Psoas muscle (tissue), 8 donors: ENCODE data around the gene IFFO2. TPM values are rescaled to one million over a fixed set of nuclear protein-coding genes. Genes with fewer than 3 reads are reported as not detected.
A peak's percentile ranks its signal among the peaks of the same experiment; 100 is the strongest.

ENCODE experiments used
- ATAC-seq, 4 donors: fragments of 200-7000 bp; cut with Tn5 transposase; one replicate each; pipeline ENCODE4 v1.9.1; 2020; ENCODE audit warnings: moderate library complexity in 3 of 4, mild to moderate bottlenecking in 2 of 4
- DNase-seq, 2 donors: peaks; one replicate each; pipeline ENCODE4 v3.0.0-alpha.2; 2020
- H3K27ac ChIP-seq: fragments of 200-600 bp; one replicate; pipeline ENCODE4 v1.8.0; 2022
- H3K27me3 ChIP-seq, 3 donors: fragments of 200-600 bp in 1 of 3; one replicate each; pipeline versions ENCODE4 v1.6.1 to v1.8.0; 2013 to 2022; ENCODE audit warnings: low read length in 2 of 3, mild to moderate bottlenecking in 2 of 3, moderate library complexity in 1 of 3; ENCODE audit not compliant: insufficient read depth in 3 of 3
- H3K36me3 ChIP-seq, 2 donors: fragments of 200-600 bp in 1 of 2; one replicate each; pipeline versions ENCODE4 v1.6.1 to v1.8.0; 2013 to 2022; ENCODE audit warnings: low read depth in 1 of 2, mild to moderate bottlenecking in 1 of 2, moderate library complexity in 1 of 2; ENCODE audit not compliant: insufficient read depth in 1 of 2
- H3K4me1 ChIP-seq: fragments of 200-600 bp; one replicate; pipeline ENCODE4 v1.8.0; 2022
- H3K4me3 ChIP-seq: fragments of 200-600 bp; one replicate; pipeline ENCODE4 v1.8.0; 2022; ENCODE audit warnings: mild to moderate bottlenecking
- H3K9me3 ChIP-seq: fragments of 200-600 bp; one replicate; pipeline ENCODE4 v1.8.0; 2022
- WGBS, 3 donors: extraction: QIAGEN DNeasy Blood & Tissue Kit; methylation state at CpG; one replicate each; pipeline versions ENCODE4 v1.1.6 to v1.1.7; 2013; 5-methylcytosine and 5-hydroxymethylcytosine counted together
- intact Hi-C, 2 donors: fragments of 100-400 bp; cut with DNase I; formaldehyde crosslinking; loops; one replicate each; pipeline versions ENCODE4 v1.11.0 to v1.14.2; 2022
- polyA plus RNA-seq, 3 donors: library from polyadenylated mRNA; stranded (reverse); fragments of 200-250 nt; gene quantifications; one replicate each; pipeline ENCODE4 v1.2.3, GENCODE V29; 2013
- total RNA-seq, 4 donors: library from RNA; stranded (reverse); fragmentation: NEBNext Ultra II Directional in 2 of 4; extraction: Animal tissue kit (Norgen Biotek cat#: 25700) in 2 of 4; gene quantifications; one replicate each; pipeline versions ENCODE4 v1.2.1 to v1.2.4, GENCODE V29; 2021 to 2023
- TF ChIP-seq, protein P1 (sequence below): fragments of 200-600 bp; IDR thresholded peaks from one replicate; pipeline ENCODE4 v1.8.0; 2022; ENCODE audit warnings: antibody characterized with exemption
- donor health status: healthy with polysubstance abuse.
- donor health status: DM: no; HTN: no; CAD: no; lungs with moderate emphysema.
- donor health status: Bipolar disorder and iron deficiency.
- donor health status: healthy.
- donor health status: DM: yes; HTN: yes; CAD: no.
- donor health status: DM: no; HTN: no; CAD: no.
- donor health status: DM: no; HTN: no; CAD: no.
- donor health status: DM: yes; HTN: yes; CAD: no.

IFFO2 gene
- total and polyA plus RNA-seq, 7 donors = 0.94 to 14.0 (median 3.7) TPM

DNA sequence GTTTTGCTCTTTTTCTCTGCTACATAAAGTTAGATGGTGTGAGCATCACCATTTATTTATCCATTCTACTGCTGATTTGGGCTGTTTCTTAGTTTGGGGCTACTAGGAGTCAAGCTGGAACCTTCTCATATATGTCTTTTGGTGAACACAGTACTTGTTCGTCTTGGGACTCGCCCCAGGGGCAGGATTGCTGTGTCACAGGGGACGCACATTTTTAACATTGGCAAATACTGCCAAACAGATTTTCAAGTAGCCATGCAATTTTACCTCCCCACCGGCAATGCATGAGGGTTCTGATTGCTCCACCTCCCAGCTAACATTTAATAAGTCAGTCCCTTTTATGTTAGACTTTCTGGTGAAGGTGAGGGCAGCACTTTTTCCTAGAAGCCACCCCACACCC is 7.5 kb upstream of the IFFO2 start:
- Histone ChIP-seq H3K4me1 (no peaks in the 10 kb centered on the region), H3K4me3 (no peak overlapping the region), H3K27me3 (no peaks in the 10 kb centered on the region), H3K36me3 (no peaks in the 10 kb centered on the region), H3K27ac (no peak overlapping the region), H3K9me3 (no peaks in the 10 kb centered on the region)
- TF ChIP-seq, protein P1, sequence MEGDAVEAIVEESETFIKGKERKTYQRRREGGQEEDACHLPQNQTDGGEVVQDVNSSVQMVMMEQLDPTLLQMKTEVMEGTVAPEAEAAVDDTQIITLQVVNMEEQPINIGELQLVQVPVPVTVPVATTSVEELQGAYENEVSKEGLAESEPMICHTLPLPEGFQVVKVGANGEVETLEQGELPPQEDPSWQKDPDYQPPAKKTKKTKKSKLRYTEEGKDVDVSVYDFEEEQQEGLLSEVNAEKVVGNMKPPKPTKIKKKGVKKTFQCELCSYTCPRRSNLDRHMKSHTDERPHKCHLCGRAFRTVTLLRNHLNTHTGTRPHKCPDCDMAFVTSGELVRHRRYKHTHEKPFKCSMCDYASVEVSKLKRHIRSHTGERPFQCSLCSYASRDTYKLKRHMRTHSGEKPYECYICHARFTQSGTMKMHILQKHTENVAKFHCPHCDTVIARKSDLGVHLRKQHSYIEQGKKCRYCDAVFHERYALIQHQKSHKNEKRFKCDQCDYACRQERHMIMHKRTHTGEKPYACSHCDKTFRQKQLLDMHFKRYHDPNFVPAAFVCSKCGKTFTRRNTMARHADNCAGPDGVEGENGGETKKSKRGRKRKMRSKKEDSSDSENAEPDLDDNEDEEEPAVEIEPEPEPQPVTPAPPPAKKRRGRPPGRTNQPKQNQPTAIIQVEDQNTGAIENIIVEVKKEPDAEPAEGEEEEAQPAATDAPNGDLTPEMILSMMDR = no peak
- intact Hi-C loops = no loop called here
- DNase-seq (no peak), ATAC-seq (no peak)
- 85 to 90% (median 87%) methylated on average over 4 of the region's 4 CpGs for WGBS, 3 donors

GRCh38 chr1:18962855-18963737 is 6.6 kb upstream of the IFFO2 start:
- DNase-seq (no peak), ATAC-seq (no peak)
- TF ChIP-seq, protein P1 = no peak
- Histone ChIP-seq H3K4me3 (no peak overlapping the region), H3K4me1 (no peaks in the 10 kb centered on the region), H3K9me3 (no peaks in the 10 kb centered on the region), H3K27me3 (no peaks in the 10 kb centered on the region), H3K27ac (no peak overlapping the region), H3K36me3 (no peaks in the 10 kb centered on the region)
- intact Hi-C loops = no loop called here
- 92 to 94% (median 94%) methylated on average over 7 of the region's 7 CpGs for WGBS, 3 donors

DNA sequence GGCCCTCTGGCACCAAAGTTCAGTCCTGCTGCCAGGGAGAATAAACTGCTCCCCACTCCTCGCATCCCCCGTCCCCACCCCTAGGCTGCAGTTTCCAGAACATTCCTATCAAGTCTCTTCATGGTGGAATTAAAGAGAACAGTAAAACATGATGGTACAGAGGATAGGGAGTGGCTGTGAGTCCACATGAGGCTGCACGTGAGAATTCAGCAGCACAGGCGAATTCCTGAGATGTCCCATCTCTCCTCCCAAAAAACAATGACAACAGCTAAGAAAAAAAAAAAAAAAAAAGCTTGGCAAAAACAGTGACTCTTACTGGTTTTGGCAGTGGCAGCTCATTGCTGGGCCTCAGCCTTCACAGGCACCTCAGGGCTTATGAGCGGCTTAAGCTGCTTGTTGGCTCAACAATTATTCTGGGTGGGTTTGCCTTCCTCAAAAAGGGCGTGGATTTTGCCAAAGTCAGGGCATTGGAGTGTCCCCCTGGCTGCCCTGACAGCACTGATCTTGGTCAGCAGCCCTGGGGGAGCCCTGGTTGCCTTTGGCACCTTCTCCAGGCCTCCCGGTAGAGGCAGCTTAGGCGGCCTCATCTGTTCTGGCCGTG is 5.7 kb upstream of the IFFO2 start:
- Histone ChIP-seq H3K27ac (no peak overlapping the region), H3K9me3 (no peaks in the 10 kb centered on the region), H3K27me3 (no peaks in the 10 kb centered on the region), H3K4me3 (no peak overlapping the region), H3K4me1 (peaks cover under 1% of the 10 kb centered on the region), H3K36me3 (no peaks in the 10 kb centered on the region)
- WGBS, 3 donors = 64 to 74% (median 66%) methylated on average over 9 of the region's 9 CpGs
- TF ChIP-seq, protein P1 = no peak
- DNase-seq (no peak), ATAC-seq (peak in 2 of 4 donors; percentile 26 to 39)
- intact Hi-C loops = no loop called here

GRCh38 chr1:18960821-18961220 is 4.3 kb upstream of the IFFO2 start:
- no peak for ATAC-seq
- Histone ChIP-seq H3K4me1 (peaks cover 3% of the 10 kb centered on the region), H3K36me3 (no peaks in the 10 kb centered on the region), H3K9me3 (no peaks in the 10 kb centered on the region), H3K27me3 (no peaks in the 10 kb centered on the region), H3K27ac (no peak overlapping the region), H3K4me3 (no peak overlapping the region)
- WGBS, 3 donors = 84 to 87% (median 86%) methylated on average over 3 of the region's 3 CpGs
- intact Hi-C loops = no loop called here
- DNase-seq = no peak
- TF ChIP-seq, protein P1 = no peak
